Esophagus squamous epithelium (tissue), 5 donors: ENCODE measurements around the gene C1orf50. TPM values are rescaled to one million over a fixed set of nuclear protein-coding genes. Genes with fewer than 3 reads are reported as not detected.
"Not testable (repeated sequence)": the region's sequence is repeated elsewhere in the genome, so short reads cannot be mapped to it uniquely, and the experiment has no call there.

Source experiments
- DNase-seq: peaks from one replicate; lab custom pipeline; 2025; lab: John Stamatoyannopoulos, UW
- H3K27ac ChIP-seq, 4 donors: fragments of 200-600 bp; sonication (generic); one replicate each; pipeline ENCODE4 v1.5.1; 2016 to 2019; ENCODE audit warnings: mild to moderate bottlenecking in 1 of 4
- H3K27me3 ChIP-seq, 4 donors: fragments of 200-600 bp; sonication (generic); 1 replicate in 3 of 4; 2 replicates in 1 of 4; pipeline versions ENCODE4 v1.5.1 to v1.6.0; 2017 to 2021; ENCODE audit warnings: antibody characterized with exemption in 1 of 4
- H3K36me3 ChIP-seq, 3 donors: fragments of 200-600 bp; sonication (generic); one replicate each; pipeline ENCODE4 v1.5.1; 2016 to 2019
- H3K4me1 ChIP-seq, 3 donors: fragments of 200-600 bp; sonication (generic); one replicate each; pipeline ENCODE4 v1.5.1; 2017 to 2019
- H3K4me3 ChIP-seq, 4 donors: fragments of 200-600 bp; sonication (generic); 1 replicate in 3 of 4; 2 replicates in 1 of 4; pipeline ENCODE4 v1.5.1; 2016 to 2019; ENCODE audit warnings: mild to moderate bottlenecking in 2 of 4, moderate library complexity in 1 of 4
- H3K9me3 ChIP-seq, 3 donors: fragments of 200-600 bp; sonication (generic); one replicate each; pipeline ENCODE4 v1.5.1; 2016 to 2019
- CTCF ChIP-seq, 6 experiments: fragments of 450-650 bp in 4 of 6; fragments of 200-600 bp in 2 of 6; sonication (generic) in 2 of 6; IDR thresholded peaks; one replicate each; pipeline ENCODE4 v1.5.1; 2016 to 2019; ENCODE audit warnings: antibody characterized with exemption in 6 of 6, mild to moderate bottlenecking in 4 of 6, moderate library complexity in 4 of 6
- POLR2A ChIP-seq, 4 donors: fragments of 450-650 bp; IDR thresholded peaks; one replicate each; pipeline ENCODE4 v1.6.1; 2017; ENCODE audit warnings: antibody characterized with exemption in 4 of 4, mild to moderate bottlenecking in 4 of 4, moderate library complexity in 3 of 4
- WGBS, 2 donors: methylation state at CpG; one replicate each; pipeline ENCODE4 v1.1.5; 2018; 5-methylcytosine and 5-hydroxymethylcytosine counted together
- intact Hi-C: fragments of 100-400 bp; cut with DNase I; formaldehyde crosslinking; loops from one replicate; pipeline ENCODE4 v1.15.0; 2022
- total RNA-seq, 4 donors: library from RNA; depleted of rRNA; stranded (reverse); fragments of >200 nt; gene quantifications; one replicate each; pipeline ENCODE4 v1.1.0, GENCODE V29; 2016
- donor health status: DM: yes; HTN: yes; CAD: no.

The C1orf50 gene
- total RNA-seq, 4 donors from 2014 or later: 1.5 to 15.4 (median 3.8) TPM

GRCh38 chr1:42797979-42798378 lies 30.9 kb downstream of the C1orf50 start:
- no peak for DNase-seq
- H3K27ac ChIP-seq: no peak overlapping the region
- no peaks in the 10 kb centered on the region for H3K27me3 ChIP-seq
- TF ChIP-seq CTCF (IDR thresholded peaks at IDR 0.05) (no peak), POLR2A (IDR thresholded peaks at IDR 0.05) (no peak)
- intact Hi-C loops: no loop called here
- no peak overlapping the region for H3K4me3 ChIP-seq
- H3K9me3 ChIP-seq: no peaks in the 10 kb centered on the region
- no peaks in the 10 kb centered on the region for H3K36me3 ChIP-seq
- no peaks in the 10 kb centered on the region for H3K4me1 ChIP-seq
- WGBS, 2 donors: 92% methylated on average over 5 of the region's 5 CpGs

GRCh38 chr1:42801832-42802473 lies 34.9 kb downstream of the C1orf50 start:
- WGBS, 2 donors: 34 to 61% methylated on average over 8 of the region's 8 CpGs
- H3K27ac ChIP-seq: peak overlapping the region in 2 of 4 donors; percentile 31 to 40
- DNase-seq: no peak
- no peaks in the 10 kb centered on the region for H3K9me3 ChIP-seq
- H3K4me3 ChIP-seq: no peak overlapping the region
- intact Hi-C loops: no loop called here
- TF ChIP-seq POLR2A (IDR thresholded peaks at IDR 0.05) (no peak), CTCF (IDR thresholded peaks at IDR 0.05) (no peak)
- H3K36me3 ChIP-seq: peaks cover 0 to 10% (median 0%) of the 10 kb centered on the region in 3 donors
- no peaks in the 10 kb centered on the region for H3K4me1 ChIP-seq
- H3K27me3 ChIP-seq: no peaks in the 10 kb centered on the region

- TF ChIP-seq CTCF (IDR thresholded peaks at IDR 0.05) (no peak), POLR2A (IDR thresholded peaks at IDR 0.05) (no peak)
- no peak for DNase-seq
- no peaks in the 10 kb centered on the region for H3K9me3 ChIP-seq
- no peak overlapping the region for H3K4me3 ChIP-seq
- no peaks in the 10 kb centered on the region for H3K4me1 ChIP-seq
- intact Hi-C loops: no loop called here
- no peak overlapping the region for H3K27ac ChIP-seq
- no peaks in the 10 kb centered on the region for H3K27me3 ChIP-seq
- peaks cover 0 to 26% (median 0%) of the 10 kb centered on the region in 3 donors for H3K36me3 ChIP-seq
These were observed 39.1 kb downstream of the C1orf50 start for GRCh38 chr1:42806171-42806570.

- TF ChIP-seq POLR2A (IDR thresholded peaks at IDR 0.05) (no peak), CTCF (IDR thresholded peaks at IDR 0.05) (no peak)
- DNase-seq: no peak
- H3K27ac ChIP-seq: no peak overlapping the region
- peaks cover 0 to 30% (median 0%) of the 10 kb centered on the region in 3 donors for H3K36me3 ChIP-seq
- H3K9me3 ChIP-seq: no peaks in the 10 kb centered on the region
- WGBS, 2 donors: 78 to 87% methylated on average over 5 of the region's 5 CpGs
- H3K4me3 ChIP-seq: no peak overlapping the region
- intact Hi-C loops: no loop called here
- no peaks in the 10 kb centered on the region for H3K27me3 ChIP-seq
- H3K4me1 ChIP-seq: no peaks in the 10 kb centered on the region
These were observed 39.5 kb downstream of the C1orf50 start for GRCh38 chr1:42806593-42806992.

GRCh38 chr1:42807056-42807668 lies 40.1 kb downstream of the C1orf50 start:
- DNase-seq: no peak
- no peak overlapping the region for H3K4me3 ChIP-seq
- no peaks in the 10 kb centered on the region for H3K4me1 ChIP-seq
- H3K27me3 ChIP-seq: no peaks in the 10 kb centered on the region
- H3K36me3 ChIP-seq: peaks cover 0 to 31% (median 0%) of the 10 kb centered on the region in 3 donors
- H3K27ac ChIP-seq: no peak overlapping the region
- TF ChIP-seq CTCF (IDR thresholded peaks at IDR 0.05): no peak
- no peak for TF ChIP-seq POLR2A (IDR thresholded peaks at IDR 0.05)
- intact Hi-C loops: no loop called here
- H3K9me3 ChIP-seq: no peaks in the 10 kb centered on the region

GRCh38 chr1:42814815-42815214 lies 47.8 kb downstream of the C1orf50 start:
- peaks cover 10 to 30% (median 13%) of the 10 kb centered on the region in 3 donors for H3K4me1 ChIP-seq
- 81 to 96% methylated on average over 2 of the region's 3 CpGs for WGBS, 2 donors
- H3K36me3 ChIP-seq: peaks cover 0 to 26% (median 0%) of the 10 kb centered on the region in 3 donors
- H3K4me3 ChIP-seq, H3K9me3 ChIP-seq, DNase-seq, intact Hi-C loops, H3K27ac ChIP-seq, H3K27me3 ChIP-seq: not testable (repeated sequence)
